ENCODE results near the gene TBL3.

TBL3 gene

GRCh38 chr16:1971796-1972489 is at the start of gene TBL3:
Gene TBL3, plus strand, starts transcription at chr16:1972053. Its CDS starts 112 bp downstream, at chr16:1972165.
- DNase-seq (ENCODE audit: low spot score), result peak; percentile 97
- TF ChIP-seq, protein P1, sequence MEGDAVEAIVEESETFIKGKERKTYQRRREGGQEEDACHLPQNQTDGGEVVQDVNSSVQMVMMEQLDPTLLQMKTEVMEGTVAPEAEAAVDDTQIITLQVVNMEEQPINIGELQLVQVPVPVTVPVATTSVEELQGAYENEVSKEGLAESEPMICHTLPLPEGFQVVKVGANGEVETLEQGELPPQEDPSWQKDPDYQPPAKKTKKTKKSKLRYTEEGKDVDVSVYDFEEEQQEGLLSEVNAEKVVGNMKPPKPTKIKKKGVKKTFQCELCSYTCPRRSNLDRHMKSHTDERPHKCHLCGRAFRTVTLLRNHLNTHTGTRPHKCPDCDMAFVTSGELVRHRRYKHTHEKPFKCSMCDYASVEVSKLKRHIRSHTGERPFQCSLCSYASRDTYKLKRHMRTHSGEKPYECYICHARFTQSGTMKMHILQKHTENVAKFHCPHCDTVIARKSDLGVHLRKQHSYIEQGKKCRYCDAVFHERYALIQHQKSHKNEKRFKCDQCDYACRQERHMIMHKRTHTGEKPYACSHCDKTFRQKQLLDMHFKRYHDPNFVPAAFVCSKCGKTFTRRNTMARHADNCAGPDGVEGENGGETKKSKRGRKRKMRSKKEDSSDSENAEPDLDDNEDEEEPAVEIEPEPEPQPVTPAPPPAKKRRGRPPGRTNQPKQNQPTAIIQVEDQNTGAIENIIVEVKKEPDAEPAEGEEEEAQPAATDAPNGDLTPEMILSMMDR (IDR thresholded peaks at IDR 0.05; ENCODE audit: extremely low read depth, missing control alignments), result no peak

DNA sequence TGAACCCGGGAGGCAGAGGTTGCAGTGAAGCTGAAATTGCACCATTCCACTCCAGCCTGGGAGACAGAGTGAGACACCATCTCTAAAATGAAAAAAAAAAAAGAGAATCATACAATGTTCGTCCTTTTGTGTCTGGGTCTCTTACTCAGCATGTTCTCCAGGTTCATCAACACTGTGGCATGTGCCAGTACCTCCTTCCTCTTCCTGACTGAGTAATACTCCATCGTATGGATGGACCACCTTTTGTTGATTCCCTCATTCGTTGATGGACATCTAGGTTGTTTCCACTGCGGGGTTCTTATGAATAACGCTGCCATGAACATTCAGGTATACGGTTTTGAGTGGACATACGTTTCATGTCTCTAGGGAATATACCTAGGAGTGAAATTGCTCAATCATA is 49.5 kb upstream of the TBL3 start:
- DNase-seq (ENCODE audit: low spot score), result no peak
- TF ChIP-seq, protein P1 (IDR thresholded peaks at IDR 0.05; ENCODE audit: extremely low read depth, missing control alignments), result no peak

DNA sequence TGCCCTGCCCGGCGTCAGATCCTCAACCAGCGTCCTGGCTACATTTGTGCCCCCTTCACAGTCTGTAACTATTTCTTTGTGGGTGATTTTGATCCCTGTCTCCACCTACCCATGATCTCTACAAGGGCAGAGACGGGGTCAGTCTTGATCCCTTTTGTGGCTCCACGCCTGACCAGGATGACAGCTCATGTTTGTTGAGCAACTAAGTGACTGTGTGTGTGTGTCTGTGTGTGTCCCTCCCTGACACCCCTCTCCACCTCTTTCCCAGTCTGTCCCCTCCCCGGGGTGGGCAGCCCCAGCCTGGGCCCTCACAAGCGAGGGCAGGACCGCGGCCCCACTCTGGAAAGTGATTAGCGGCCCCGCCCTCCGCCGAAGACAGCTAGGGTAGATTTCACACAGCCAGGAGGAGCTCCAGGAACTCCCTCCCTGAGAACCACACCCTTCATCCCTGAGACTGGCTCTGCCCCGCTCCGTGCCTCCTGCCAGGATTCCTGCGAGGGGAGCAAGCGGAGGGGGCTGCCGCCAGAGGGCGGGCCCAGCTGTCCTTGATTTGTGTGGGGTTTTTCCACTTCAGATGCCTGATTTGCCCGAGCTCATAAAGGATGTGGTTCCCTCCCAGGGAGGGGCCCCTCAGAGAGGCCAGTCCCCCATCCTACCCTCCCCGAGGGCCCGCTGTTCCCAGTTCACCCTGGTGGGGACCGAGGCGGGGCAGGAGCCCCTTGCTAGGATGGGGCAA is 48.4 kb upstream of the TBL3 start:
- no peak for DNase-seq (ENCODE audit: low spot score)
- TF ChIP-seq, protein P1 (IDR thresholded peaks at IDR 0.05; ENCODE audit: extremely low read depth, missing control alignments), result no peak

- TF ChIP-seq, protein P1 (IDR thresholded peaks at IDR 0.05; ENCODE audit: extremely low read depth, missing control alignments), result no peak
- DNase-seq (ENCODE audit: low spot score), result no peak
Observed at GRCh38 chr16:1924095-1924494, 47.8 kb upstream of the TBL3 start.

DNA sequence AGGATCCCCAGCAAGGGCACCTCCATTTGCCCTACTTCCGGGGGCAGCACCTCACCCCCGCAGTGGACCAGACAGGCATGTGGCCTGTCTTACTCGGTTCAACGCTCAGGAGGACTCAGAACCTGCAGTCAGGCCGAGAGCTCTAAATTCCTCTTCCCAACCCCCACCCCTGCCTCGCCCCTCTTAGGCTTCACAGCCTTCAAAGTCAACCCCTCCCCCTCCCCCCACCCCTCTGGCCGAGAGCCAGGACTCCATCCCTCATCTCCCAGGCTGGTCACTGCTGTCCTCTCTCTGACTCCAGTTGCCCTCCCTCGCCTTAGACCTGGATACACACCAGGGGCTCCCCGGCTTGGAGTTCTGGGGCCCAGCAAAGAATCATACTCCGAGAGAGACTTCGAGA is 45.6 kb upstream of the TBL3 start:
- TF ChIP-seq, protein P1 (IDR thresholded peaks at IDR 0.05; ENCODE audit: extremely low read depth, missing control alignments), result no peak
- DNase-seq (ENCODE audit: low spot score), result no peak

DNA sequence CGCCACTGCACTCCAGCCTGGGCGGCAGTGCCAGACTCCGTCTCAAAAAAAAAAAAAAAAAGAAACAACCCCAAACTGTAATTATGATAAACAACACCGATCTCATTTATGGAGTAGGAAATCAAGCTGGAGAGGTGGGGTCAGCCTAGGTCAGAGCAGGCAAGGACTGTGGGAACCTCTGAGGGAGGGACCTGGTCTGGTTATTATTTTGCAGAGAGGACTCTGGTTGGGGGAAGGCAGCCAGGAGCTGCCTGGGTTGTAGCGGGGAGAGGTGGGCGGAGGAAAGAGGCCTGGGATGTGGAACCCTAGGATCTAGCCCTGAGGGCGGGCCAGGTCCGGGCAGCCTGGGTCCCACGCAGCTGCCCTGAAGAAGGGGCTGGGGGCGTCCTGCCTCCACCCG is 42.7 kb upstream of the TBL3 start:
- peak; percentile 57 for DNase-seq (ENCODE audit: low spot score)
- TF ChIP-seq, protein P1 (IDR thresholded peaks at IDR 0.05; ENCODE audit: extremely low read depth, missing control alignments), result no peak

GRCh38 chr16:1929578-1930337 is 42.1 kb upstream of the TBL3 start:
- TF ChIP-seq, protein P1 (IDR thresholded peaks at IDR 0.05; ENCODE audit: extremely low read depth, missing control alignments), result peak; percentile 99
- peak; percentile 100 for DNase-seq (ENCODE audit: low spot score)
